WTC11 (cell line): Measurements from ENCODE around the gene AK5.

Experiments used
- ATF3 ChIP-seq: sonication (generic); formaldehyde crosslinking; conservative IDR thresholded peaks from 2 replicates; pipeline ENCODE4 v1.8.1; 2022; ENCODE audit warnings: mild to moderate bottlenecking, missing genetic modification reagents
- CTCF ChIP-seq: fragments of 200-600 bp; IDR thresholded peaks from 2 replicates; pipeline ENCODE4 v1.8.0; 2022; ENCODE audit warnings: antibody characterized with exemption

GRCh38 chr1:77421504-77422233, 139.8 kb downstream of the AK5 start:
- TF ChIP-seq CTCF (no peak), ATF3 (CRISPR knock-in tag) (no peak)
